A549 (cell line): ENCODE results near the gene TRIM10. TPM values are rescaled to one million over a fixed set of nuclear protein-coding genes. Genes with fewer than 3 reads are reported as not detected.

ENCODE experiments used
- ATAC-seq, 2 experiments: fragments of 200-7000 bp in 1 of 2; fragments of >200 bp in 1 of 2; cut with Nextera tagmentation in 1 of 2; cut with Tn5 transposase in 1 of 2; 3 replicates each; pipeline versions ENCODE4 v1.8.0 to v1.9.1; 2018 to 2020; ENCODE audit warnings: mild to moderate bottlenecking in 1 of 2, moderate library complexity in 1 of 2
- CTCF ChIA-PET: fragments of 300-600 bp; sonication (Branson Sonifier 250); formaldehyde crosslinking; extraction: SDS; loops from one replicate; lab custom pipeline; 2021; ENCODE audit warnings: antibody characterized with exemption, inconsistent platforms; lab: Yijun Ruan, JAX
- POLR2A ChIA-PET: fragments of 350-600 bp; formaldehyde crosslinking; extraction: SDS; loops from one replicate; lab custom pipeline; 2021; ENCODE audit warnings: antibody characterized with exemption, inconsistent platforms; lab: Yijun Ruan, JAX
- DNase-seq, 2 experiments: peaks; one replicate each; pipeline versions ENCODE4 v3.0.0 to v3.0.0-alpha.2; 2011 to 2016; ENCODE audit warnings: low read depth in 1 of 2, low spot score in 1 of 2
- FAIRE-seq: peaks from 2 replicates; lab custom pipeline; 2011; peaks lifted over from hg19 to GRCh38; lab: Jason Lieb, UNC
- H3K27ac ChIP-seq, 2 experiments: fragments of >200 bp; sonication (Bioruptor Twin); formaldehyde crosslinking; 3 replicates each; pipeline ENCODE4 v1.5.1; 2016 to 2017
- H3K4me1 ChIP-seq: fragments of >200 bp; sonication (Bioruptor Twin); formaldehyde crosslinking; 3 replicates; pipeline ENCODE4 v1.6.1; 2016
- H3K4me2 ChIP-seq: fragments of >200 bp; sonication (Bioruptor Twin); formaldehyde crosslinking; 3 replicates; pipeline ENCODE4 v1.6.1; 2016
- H3K4me3 ChIP-seq: fragments of >200 bp; sonication (Bioruptor Twin); formaldehyde crosslinking; 3 replicates; pipeline ENCODE4 v1.5.1; 2016
- H3K9me3 ChIP-seq: fragments of >200 bp; sonication (Bioruptor Twin); formaldehyde crosslinking; 3 replicates; pipeline ENCODE4 v1.6.1; 2016
- CBX8 ChIP-seq: fragments of 200-600 bp; sonication (generic); IDR thresholded peaks from 2 replicates; pipeline ENCODE4 v1.6.1; 2016
- CEBPB ChIP-seq, 2 experiments: fragments of >200 bp in 1 of 2; sonication (Bioruptor Twin) in 1 of 2; formaldehyde crosslinking in 1 of 2; IDR thresholded peaks; 2 replicates each; pipeline ENCODE4 v1.6.1; 2012 to 2016
- CHD4 ChIP-seq: fragments of 200-600 bp; sonication (generic); IDR thresholded peaks from 2 replicates; pipeline ENCODE4 v1.6.1; 2016; ENCODE audit warnings: antibody characterized with exemption, mild to moderate bottlenecking, borderline replicate concordance
- EHMT2 ChIP-seq: fragments of 200-600 bp; sonication (generic); IDR thresholded peaks from 2 replicates; pipeline ENCODE4 v1.6.1; 2016; ENCODE audit warnings: antibody characterized with exemption, low read depth, mild to moderate bottlenecking, moderate library complexity
- EP300 ChIP-seq, 2 experiments: fragments of >200 bp; sonication (Bioruptor Twin); formaldehyde crosslinking; IDR thresholded peaks; 2 replicates in 1 of 2; 3 replicates in 1 of 2; pipeline ENCODE4 v1.6.1; 2016 to 2017
- FOSL2 ChIP-seq, 2 experiments: fragments of 450-650 bp in 1 of 2; fragments of >200 bp in 1 of 2; sonication (Bioruptor Twin) in 1 of 2; formaldehyde crosslinking; IDR thresholded peaks; 2 replicates each; pipeline versions ENCODE4 v1.5.0 to v1.6.1; 2016 to 2020; ENCODE audit warnings: mild to moderate bottlenecking in 1 of 2, moderate library complexity in 1 of 2
- JUN ChIP-seq, 2 experiments: fragments of >200 bp; sonication (Bioruptor Twin); formaldehyde crosslinking; IDR thresholded peaks; 2 replicates in 1 of 2; 3 replicates in 1 of 2; pipeline ENCODE4 v1.6.1; 2016 to 2017
- KDM5A ChIP-seq: fragments of 200-600 bp; sonication (generic); IDR thresholded peaks from 2 replicates; pipeline ENCODE4 v1.6.1; 2016; ENCODE audit warnings: antibody characterized with exemption, mild to moderate bottlenecking
- MAFK ChIP-seq: fragments of 450-650 bp; IDR thresholded peaks from 2 replicates; pipeline ENCODE4 v1.6.1; 2014; ENCODE audit not compliant: partially characterized antibody
- MYC ChIP-seq: IDR thresholded peaks from 2 replicates; pipeline ENCODE4 v1.6.1; 2012; ENCODE audit warnings: mild to moderate bottlenecking, inconsistent platforms, low read length, improper control_type of control experiment, borderline replicate concordance
- NFE2L2 ChIP-seq: fragments of 150-350 bp; conservative IDR thresholded peaks from 2 replicates; pipeline ENCODE4 v1.6.1; 2014; ENCODE audit warnings: low read length
- NPAS2 ChIP-seq: fragments of 250-450 bp; sonication (Bioruptor Pico); IDR thresholded peaks from 2 replicates; pipeline ENCODE4 v1.8.0; 2022; ENCODE audit warnings: mild to moderate bottlenecking, moderate library complexity, borderline replicate concordance
- NR3C1 ChIP-seq: fragments of >200 bp; sonication (Bioruptor Twin); formaldehyde crosslinking; IDR thresholded peaks from 3 replicates; pipeline ENCODE4 v1.6.1; 2017
- PHF8 ChIP-seq: fragments of 200-600 bp; sonication (generic); IDR thresholded peaks from 2 replicates; pipeline ENCODE4 v1.6.1; 2016; ENCODE audit warnings: low read depth, mild to moderate bottlenecking, antibody characterized with exemption, moderate library complexity, borderline replicate concordance
- POLR2A ChIP-seq: IDR thresholded peaks from 2 replicates; pipeline ENCODE4 v1.6.1; 2012; ENCODE audit warnings: mild to moderate bottlenecking, low read length
- POLR2AphosphoS2 ChIP-seq: conservative IDR thresholded peaks from 2 replicates; pipeline ENCODE4 v1.6.1; 2012; ENCODE audit warnings: low read length, improper control_type of control experiment, inconsistent platforms
- RAD21 ChIP-seq, 2 experiments: fragments of >200 bp in 1 of 2; sonication (Bioruptor Twin) in 1 of 2; formaldehyde crosslinking in 1 of 2; IDR thresholded peaks in 1 of 2; conservative IDR thresholded peaks in 1 of 2; 2 replicates in 1 of 2; 3 replicates in 1 of 2; pipeline ENCODE4 v1.6.1; 2012 to 2018; ENCODE audit warnings: inconsistent platforms in 1 of 2
- RCOR1 ChIP-seq: fragments of 150-350 bp; IDR thresholded peaks from 2 replicates; pipeline ENCODE4 v1.6.1; 2014; ENCODE audit warnings: antibody characterized with exemption, low read length, low read depth
- RFX5 ChIP-seq: fragments of 450-650 bp; IDR thresholded peaks from 2 replicates; pipeline ENCODE4 v1.7.1; 2014; ENCODE audit warnings: antibody characterized with exemption, mild to moderate bottlenecking, moderate library complexity
- TP53 ChIP-seq: fragments of 250-450 bp; sonication (Bioruptor Pico); IDR thresholded peaks from 2 replicates; pipeline ENCODE4 v1.5.0; 2021; ENCODE audit warnings: mild to moderate bottlenecking, moderate library complexity
- ZSCAN20 ChIP-seq: fragments of 250-450 bp; sonication (Bioruptor Pico); IDR thresholded peaks from 2 replicates; pipeline ENCODE4 v1.8.0; 2022; ENCODE audit warnings: mild to moderate bottlenecking, moderate library complexity
- WGBS: methylation state at CpG from one replicate; pipeline ENCODE4 v1.1.6; 2017; ENCODE audit errors: missing lambda C conversion rate; 5-methylcytosine and 5-hydroxymethylcytosine counted together
- polyA plus RNA-seq, 4 experiments: library from polyadenylated mRNA; depleted of rRNA in 3 of 4; stranded (reverse); fragments of >200 nt; fragmentation: RNase III in 1 of 4; extraction: RNeasy Plus Mini Kit Qiagen cat#74134 plus additional on column Dnase treatment in 1 of 4; gene quantifications; 2 replicates in 3 of 4; 3 replicates in 1 of 4; pipeline ENCODE4 v1.2.3, GENCODE V29; 2011 to 2017
- TF ChIP-seq, protein P1 (sequence below): fragments of >200 bp; sonication (Bioruptor Twin); formaldehyde crosslinking; IDR thresholded peaks from 2 replicates; pipeline ENCODE4 v1.6.1; 2016
- TF ChIP-seq, protein P2 (sequence below): IDR thresholded peaks from 2 replicates; pipeline ENCODE4 v1.6.1; 2012
- TF ChIP-seq, protein P3 (sequence below): fragments of 250-450 bp; sonication (Bioruptor Pico); IDR thresholded peaks from 2 replicates; pipeline ENCODE4 v1.5.0; 2020; ENCODE audit warnings: low read depth, mild to moderate bottlenecking, moderate library complexity
- TF ChIP-seq, protein P4 (sequence below): IDR thresholded peaks from 2 replicates; pipeline ENCODE4 v1.6.1; 2012; ENCODE audit warnings: low read depth, borderline replicate concordance
- TF ChIP-seq, protein P5 (sequence below): fragments of 450-650 bp; IDR thresholded peaks from 2 replicates; pipeline ENCODE4 v1.6.1; 2014; ENCODE audit warnings: antibody characterized with exemption
- TF ChIP-seq, protein P6 (sequence below): fragments of 150-350 bp; IDR thresholded peaks from 2 replicates; pipeline ENCODE4 v1.6.1; 2014; ENCODE audit warnings: low read depth, mild to moderate bottlenecking, low read length

The TRIM10 gene
- polyA plus RNA-seq, 2 of the 4 experiments (the other 2 are of a cell fraction) = 0.03 to 0.12 TPM

DNA sequence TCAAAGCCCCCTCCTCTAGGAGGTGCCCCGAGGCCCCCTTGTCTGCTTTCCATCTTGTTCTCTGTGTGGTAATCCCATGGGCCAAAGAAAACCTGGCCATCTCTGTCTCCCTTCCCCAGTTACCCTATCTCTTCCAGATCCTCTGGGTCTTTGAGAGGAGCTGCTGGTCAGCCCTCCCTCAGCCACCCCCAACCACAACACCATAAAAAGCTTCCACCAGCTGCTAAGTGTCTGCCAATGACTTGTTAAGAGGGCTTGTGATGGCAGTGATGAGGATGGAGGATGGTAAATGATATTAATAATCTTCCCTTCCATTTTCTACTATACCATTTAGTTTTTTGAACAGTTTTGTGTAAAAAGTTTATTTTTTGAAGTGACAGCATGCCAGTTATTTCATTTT is 34.9 kb upstream of the TRIM10 start:
- ATAC-seq = no peak
- CTCF ChIA-PET = interaction anchor here (1.6 to 1.7 kb wide), 2 partner anchors 9 to 25 kb away, joined by 4 to 5 read pairs; no protein-coding TSS in a partner anchor
- no peak overlapping the region for H3K4me3 ChIP-seq
- H3K9me3 ChIP-seq = no peaks in the 10 kb centered on the region
- no peak for TF ChIP-seq PHF8
- no peaks in the 10 kb centered on the region for H3K4me1 ChIP-seq
- WGBS = 100% methylated on average over 1 of the region's 1 CpG
- FAIRE-seq = no peak
- H3K27ac ChIP-seq = no peak overlapping the region
- DNase-seq = no peak
- no peak overlapping the region for H3K4me2 ChIP-seq
- POLR2A ChIA-PET = no interaction called here

DNA sequence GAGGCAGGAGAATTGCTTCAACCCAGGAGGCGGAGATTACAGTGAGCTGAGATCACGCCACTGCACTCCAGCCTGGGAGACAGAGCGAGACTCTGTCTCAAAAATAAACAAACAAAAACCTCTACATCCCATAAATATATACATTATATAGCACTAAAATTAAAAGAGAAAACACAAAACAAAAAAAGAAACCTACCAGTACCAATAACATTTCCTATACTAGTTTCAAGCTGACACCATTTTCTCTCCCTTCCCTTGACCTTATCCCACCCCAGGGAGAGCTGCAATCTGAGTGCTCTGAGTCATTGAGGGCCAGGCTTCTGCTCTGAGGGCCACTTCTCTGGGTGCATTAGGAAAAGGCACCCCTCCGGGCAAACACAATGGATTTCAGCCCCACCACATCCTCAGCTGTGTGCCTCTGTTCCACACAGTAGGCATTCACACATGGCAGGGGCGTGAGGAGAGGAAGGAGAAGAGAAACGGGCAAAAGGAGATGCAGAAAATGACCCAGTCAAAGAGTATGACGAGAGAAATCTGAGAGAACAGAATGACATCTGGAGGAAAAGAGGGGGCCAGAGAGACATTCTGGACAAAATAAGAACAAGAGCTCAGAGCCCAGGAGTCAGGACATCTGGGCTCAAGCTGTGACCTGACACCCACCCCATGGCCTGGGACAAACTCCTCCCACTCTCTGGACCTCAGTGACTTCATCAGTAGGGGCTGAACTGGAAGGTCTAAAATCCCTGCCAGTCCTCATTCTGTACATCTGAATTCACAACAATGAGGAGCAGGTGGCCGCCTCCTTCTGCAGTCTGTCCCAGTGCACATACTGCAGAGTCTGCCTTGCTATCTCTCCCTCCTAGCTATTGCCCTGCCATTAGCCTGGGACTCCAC is 34.0 kb upstream of the TRIM10 start:
- ChIA-PET POLR2A (no interaction called here), CTCF (interaction anchor here (1.6 kb wide), 1 partner anchor 24 kb away, joined by 4 read pairs; no protein-coding TSS in a partner anchor)
- no peak for FAIRE-seq
- WGBS = 91% methylated on average over 7 of the region's 8 CpGs
- no peak for DNase-seq
- 0 out of 6 replicates have a peak, but pooled peaks of 1 of the 2 experiments have one; percentile 19 for ATAC-seq
- Histone ChIP-seq H3K9me3 (no peaks in the 10 kb centered on the region), H3K27ac (no peak overlapping the region), H3K4me1 (no peaks in the 10 kb centered on the region), H3K4me3 (no peak overlapping the region)
- TF ChIP-seq NPAS2 (CRISPR knock-in tag) (no peak), RCOR1 (no peak), NFE2L2 (no peak), CEBPB (IDR thresholded peaks at IDR 0.05) (no peak), ZSCAN20 (CRISPR knock-in tag) (no peak), NR3C1 (no peak), RAD21 (conservative IDR thresholded peaks at IDR 0.05 in 1 of 2, IDR thresholded peaks at IDR 0.05 in 1 of 2) (no peak), KDM5A (no peak), PHF8 (no peak), JUN (IDR thresholded peaks at IDR 0.05) (no peak)
- TF ChIP-seq, protein P1, sequence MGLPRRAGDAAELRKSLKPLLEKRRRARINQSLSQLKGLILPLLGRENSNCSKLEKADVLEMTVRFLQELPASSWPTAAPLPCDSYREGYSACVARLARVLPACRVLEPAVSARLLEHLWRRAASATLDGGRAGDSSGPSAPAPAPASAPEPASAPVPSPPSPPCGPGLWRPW = no peak
- TF ChIP-seq, protein P2, sequence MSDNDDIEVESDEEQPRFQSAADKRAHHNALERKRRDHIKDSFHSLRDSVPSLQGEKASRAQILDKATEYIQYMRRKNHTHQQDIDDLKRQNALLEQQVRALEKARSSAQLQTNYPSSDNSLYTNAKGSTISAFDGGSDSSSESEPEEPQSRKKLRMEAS = no peak
- TF ChIP-seq, protein P3, sequence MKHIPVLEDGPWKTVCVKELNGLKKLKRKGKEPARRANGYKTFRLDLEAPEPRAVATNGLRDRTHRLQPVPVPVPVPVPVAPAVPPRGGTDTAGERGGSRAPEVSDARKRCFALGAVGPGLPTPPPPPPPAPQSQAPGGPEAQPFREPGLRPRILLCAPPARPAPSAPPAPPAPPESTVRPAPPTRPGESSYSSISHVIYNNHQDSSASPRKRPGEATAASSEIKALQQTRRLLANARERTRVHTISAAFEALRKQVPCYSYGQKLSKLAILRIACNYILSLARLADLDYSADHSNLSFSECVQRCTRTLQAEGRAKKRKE (CRISPR knock-in tag) = no peak
- TF ChIP-seq, all 56 proteins: peak for 0
- H3K4me2 ChIP-seq = no peak overlapping the region

DNA sequence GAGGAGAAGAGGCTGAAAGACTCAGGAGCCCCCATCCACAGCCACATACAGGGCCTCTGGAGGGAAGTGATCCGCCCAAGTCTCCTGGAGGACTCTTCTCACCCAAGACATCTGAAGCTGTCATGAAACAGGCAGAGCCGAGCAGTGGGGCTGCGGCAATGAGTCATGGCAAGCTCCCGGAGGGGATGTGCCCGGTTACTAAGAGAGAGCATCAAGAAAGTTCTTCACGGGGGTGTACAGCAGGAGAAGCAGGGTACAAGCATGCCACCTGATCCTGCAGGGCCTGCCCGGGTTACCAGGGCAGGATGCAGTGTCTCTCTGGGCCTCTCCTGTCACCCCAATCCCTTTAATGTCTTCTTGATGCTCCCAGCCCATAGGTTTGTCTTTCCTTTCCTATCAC is 31.1 kb upstream of the TRIM10 start:
- no peak overlapping the region for H3K4me2 ChIP-seq
- H3K4me1 ChIP-seq = no peaks in the 10 kb centered on the region
- no peak overlapping the region for H3K4me3 ChIP-seq
- CTCF ChIA-PET = no interaction called here
- WGBS = 86% methylated on average over 7 of the region's 7 CpGs
- H3K9me3 ChIP-seq = no peaks in the 10 kb centered on the region
- no peak overlapping the region for H3K27ac ChIP-seq
- no peak for FAIRE-seq
- DNase-seq = no peak
- POLR2A ChIA-PET = no interaction called here
- TF ChIP-seq JUN (IDR thresholded peaks at IDR 0.05) (no peak), MYC (no peak), EHMT2 (no peak), RFX5 (no peak), CHD4 (no peak), NR3C1 (no peak), EP300 (IDR thresholded peaks at IDR 0.05) (no peak), CEBPB (IDR thresholded peaks at IDR 0.05) (no peak), FOSL2 (IDR thresholded peaks at IDR 0.05) (no peak), FOSL2 (CRISPR knock-in tag; IDR thresholded peaks at IDR 0.05) (no peak), ZSCAN20 (CRISPR knock-in tag) (no peak), MAFK (no peak), NPAS2 (CRISPR knock-in tag) (no peak), POLR2A (no peak), TP53 (CRISPR knock-in tag) (no peak), POLR2AphosphoS2 (no peak), CBX8 (no peak)
- TF ChIP-seq, protein P3 (CRISPR knock-in tag) = no peak
- TF ChIP-seq, protein P4, sequence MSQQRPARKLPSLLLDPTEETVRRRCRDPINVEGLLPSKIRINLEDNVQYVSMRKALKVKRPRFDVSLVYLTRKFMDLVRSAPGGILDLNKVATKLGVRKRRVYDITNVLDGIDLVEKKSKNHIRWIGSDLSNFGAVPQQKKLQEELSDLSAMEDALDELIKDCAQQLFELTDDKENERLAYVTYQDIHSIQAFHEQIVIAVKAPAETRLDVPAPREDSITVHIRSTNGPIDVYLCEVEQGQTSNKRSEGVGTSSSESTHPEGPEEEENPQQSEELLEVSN = no peak
- TF ChIP-seq, protein P5, sequence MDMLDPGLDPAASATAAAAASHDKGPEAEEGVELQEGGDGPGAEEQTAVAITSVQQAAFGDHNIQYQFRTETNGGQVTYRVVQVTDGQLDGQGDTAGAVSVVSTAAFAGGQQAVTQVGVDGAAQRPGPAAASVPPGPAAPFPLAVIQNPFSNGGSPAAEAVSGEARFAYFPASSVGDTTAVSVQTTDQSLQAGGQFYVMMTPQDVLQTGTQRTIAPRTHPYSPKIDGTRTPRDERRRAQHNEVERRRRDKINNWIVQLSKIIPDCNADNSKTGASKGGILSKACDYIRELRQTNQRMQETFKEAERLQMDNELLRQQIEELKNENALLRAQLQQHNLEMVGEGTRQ = no peak
- TF ChIP-seq, protein P6, sequence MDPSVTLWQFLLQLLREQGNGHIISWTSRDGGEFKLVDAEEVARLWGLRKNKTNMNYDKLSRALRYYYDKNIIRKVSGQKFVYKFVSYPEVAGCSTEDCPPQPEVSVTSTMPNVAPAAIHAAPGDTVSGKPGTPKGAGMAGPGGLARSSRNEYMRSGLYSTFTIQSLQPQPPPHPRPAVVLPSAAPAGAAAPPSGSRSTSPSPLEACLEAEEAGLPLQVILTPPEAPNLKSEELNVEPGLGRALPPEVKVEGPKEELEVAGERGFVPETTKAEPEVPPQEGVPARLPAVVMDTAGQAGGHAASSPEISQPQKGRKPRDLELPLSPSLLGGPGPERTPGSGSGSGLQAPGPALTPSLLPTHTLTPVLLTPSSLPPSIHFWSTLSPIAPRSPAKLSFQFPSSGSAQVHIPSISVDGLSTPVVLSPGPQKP = no peak
- no peak; a peak in 1 of 6 replicates for ATAC-seq
